Peyer's patch (tissue), 4 donors: Measurements from ENCODE around the gene MLXIPL.

Experiments used
- POLR2A ChIP-seq, 2 donors: fragments of 450-650 bp; IDR thresholded peaks; one replicate each; pipeline ENCODE4 v1.5.1; 2017; ENCODE audit warnings: antibody characterized with exemption in 2 of 2, mild to moderate bottlenecking in 2 of 2, moderate library complexity in 2 of 2
- TF ChIP-seq, protein P1 (sequence below), 6 experiments: fragments of 450-650 bp in 4 of 6; fragments of 200-600 bp in 2 of 6; sonication (generic) in 1 of 6; IDR thresholded peaks; one replicate each; pipeline ENCODE4 v1.5.1; 2017 to 2019; ENCODE audit warnings: antibody characterized with exemption in 6 of 6, mild to moderate bottlenecking in 3 of 6, moderate library complexity in 1 of 6

DNA sequence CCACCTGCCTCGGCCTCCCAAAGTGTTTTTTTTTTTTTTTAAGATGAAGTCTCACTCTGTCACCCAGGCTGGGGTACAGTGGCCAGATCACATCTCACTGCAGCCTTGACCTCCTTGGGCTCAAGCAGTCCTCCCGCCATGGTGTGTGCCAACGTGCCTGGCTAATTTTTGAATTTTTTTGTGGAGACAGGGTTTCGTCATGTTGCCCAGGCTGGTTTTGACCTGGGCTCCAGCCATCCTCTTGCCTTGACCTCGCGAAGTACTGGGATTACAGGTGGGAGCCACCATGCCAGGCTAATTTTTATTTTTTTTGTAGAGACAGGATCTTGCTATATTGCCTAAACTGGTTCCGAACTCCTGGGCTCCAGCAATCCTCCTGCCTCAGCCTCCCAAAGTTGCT lies 9.0 kb upstream of the MLXIPL start:
- TF ChIP-seq, protein P1, sequence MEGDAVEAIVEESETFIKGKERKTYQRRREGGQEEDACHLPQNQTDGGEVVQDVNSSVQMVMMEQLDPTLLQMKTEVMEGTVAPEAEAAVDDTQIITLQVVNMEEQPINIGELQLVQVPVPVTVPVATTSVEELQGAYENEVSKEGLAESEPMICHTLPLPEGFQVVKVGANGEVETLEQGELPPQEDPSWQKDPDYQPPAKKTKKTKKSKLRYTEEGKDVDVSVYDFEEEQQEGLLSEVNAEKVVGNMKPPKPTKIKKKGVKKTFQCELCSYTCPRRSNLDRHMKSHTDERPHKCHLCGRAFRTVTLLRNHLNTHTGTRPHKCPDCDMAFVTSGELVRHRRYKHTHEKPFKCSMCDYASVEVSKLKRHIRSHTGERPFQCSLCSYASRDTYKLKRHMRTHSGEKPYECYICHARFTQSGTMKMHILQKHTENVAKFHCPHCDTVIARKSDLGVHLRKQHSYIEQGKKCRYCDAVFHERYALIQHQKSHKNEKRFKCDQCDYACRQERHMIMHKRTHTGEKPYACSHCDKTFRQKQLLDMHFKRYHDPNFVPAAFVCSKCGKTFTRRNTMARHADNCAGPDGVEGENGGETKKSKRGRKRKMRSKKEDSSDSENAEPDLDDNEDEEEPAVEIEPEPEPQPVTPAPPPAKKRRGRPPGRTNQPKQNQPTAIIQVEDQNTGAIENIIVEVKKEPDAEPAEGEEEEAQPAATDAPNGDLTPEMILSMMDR (IDR thresholded peaks at IDR 0.05) = no peak
- TF ChIP-seq POLR2A (IDR thresholded peaks at IDR 0.05) = no peak
